Measurements from ENCODE around the gene RASL11A.

RASL11A gene

GRCh38 chr13:27258637-27259386 is 11.8 kb upstream of the RASL11A start:
- no peak overlapping the region for H3K4me3 Mint-ChIP-seq
- peaks cover 41% of the 10 kb centered on the region for H3K36me3 Mint-ChIP-seq (ENCODE audit: low read depth)
- H3K27ac Mint-ChIP-seq: peak overlapping the region; percentile 36
- H3K4me1 Mint-ChIP-seq (ENCODE audit: low read depth): peaks cover 30% of the 10 kb centered on the region
- H3K27me3 Mint-ChIP-seq (ENCODE audit: low read depth): no peaks in the 10 kb centered on the region
- H3K9me3 Mint-ChIP-seq: no peaks in the 10 kb centered on the region

- Mint-ChIP-seq H3K4me1 (ENCODE audit: low read depth) (peaks cover 23% of the 10 kb centered on the region), H3K27ac (no peak overlapping the region), H3K9me3 (no peaks in the 10 kb centered on the region), H3K27me3 (ENCODE audit: low read depth) (no peaks in the 10 kb centered on the region), H3K36me3 (ENCODE audit: low read depth) (peaks cover 33% of the 10 kb centered on the region), H3K4me3 (no peak overlapping the region)
These were observed 10.8 kb upstream of the RASL11A start for GRCh38 chr13:27259831-27260230.

- Mint-ChIP-seq H3K27me3 (ENCODE audit: low read depth) (no peaks in the 10 kb centered on the region), H3K27ac (no peak overlapping the region), H3K36me3 (ENCODE audit: low read depth) (peaks cover 27% of the 10 kb centered on the region), H3K9me3 (no peaks in the 10 kb centered on the region), H3K4me1 (ENCODE audit: low read depth) (peaks cover 21% of the 10 kb centered on the region), H3K4me3 (no peak overlapping the region)
These were observed 9.2 kb upstream of the RASL11A start for GRCh38 chr13:27261396-27261795.

DNA sequence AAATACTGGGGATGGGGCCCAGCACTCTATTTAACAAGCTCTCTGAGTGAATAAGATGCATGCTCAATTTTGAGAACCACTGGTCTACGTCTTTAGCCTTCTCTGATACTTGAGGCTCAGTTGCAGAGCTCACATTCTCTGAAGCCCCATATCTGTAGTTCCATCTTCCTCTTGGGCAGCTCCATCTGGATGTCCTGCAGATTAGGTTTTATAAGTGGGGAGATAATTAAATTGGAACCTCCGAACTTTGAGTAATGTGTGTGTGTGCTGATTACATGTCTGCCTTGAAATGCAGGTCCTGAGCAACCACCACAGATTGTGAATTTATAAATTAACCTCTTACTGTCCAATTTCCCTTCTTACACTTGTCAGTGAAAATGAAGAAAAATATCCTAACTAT is 7.2 kb upstream of the RASL11A start:
- no peak overlapping the region for H3K27ac Mint-ChIP-seq
- no peak overlapping the region for H3K4me3 Mint-ChIP-seq
- H3K4me1 Mint-ChIP-seq (ENCODE audit: low read depth): peaks cover 17% of the 10 kb centered on the region
- H3K36me3 Mint-ChIP-seq (ENCODE audit: low read depth): peaks cover 16% of the 10 kb centered on the region
- no peaks in the 10 kb centered on the region for H3K27me3 Mint-ChIP-seq (ENCODE audit: low read depth)
- H3K9me3 Mint-ChIP-seq: no peaks in the 10 kb centered on the region

DNA sequence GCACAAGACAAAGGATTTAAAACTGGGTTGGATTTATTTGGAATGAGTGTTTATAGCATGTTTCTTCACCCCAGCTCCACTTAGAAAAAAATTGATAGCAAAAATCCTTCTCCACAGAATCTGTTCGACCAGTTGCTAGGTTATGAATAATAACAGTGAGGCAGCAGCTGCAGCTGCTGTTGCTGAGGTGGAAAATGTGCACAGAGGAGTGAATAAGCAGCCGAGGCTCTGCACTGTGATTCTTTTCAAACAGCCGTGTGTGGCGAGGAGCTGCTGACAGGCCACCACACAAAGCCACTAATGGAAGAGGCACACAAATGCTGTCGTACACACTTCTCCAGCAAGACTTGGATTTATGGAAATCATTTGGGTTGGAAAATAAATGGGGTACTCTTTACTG is 6.4 kb upstream of the RASL11A start:
- H3K4me1 Mint-ChIP-seq (ENCODE audit: low read depth): peaks cover 12% of the 10 kb centered on the region
- no peaks in the 10 kb centered on the region for H3K9me3 Mint-ChIP-seq

DNA sequence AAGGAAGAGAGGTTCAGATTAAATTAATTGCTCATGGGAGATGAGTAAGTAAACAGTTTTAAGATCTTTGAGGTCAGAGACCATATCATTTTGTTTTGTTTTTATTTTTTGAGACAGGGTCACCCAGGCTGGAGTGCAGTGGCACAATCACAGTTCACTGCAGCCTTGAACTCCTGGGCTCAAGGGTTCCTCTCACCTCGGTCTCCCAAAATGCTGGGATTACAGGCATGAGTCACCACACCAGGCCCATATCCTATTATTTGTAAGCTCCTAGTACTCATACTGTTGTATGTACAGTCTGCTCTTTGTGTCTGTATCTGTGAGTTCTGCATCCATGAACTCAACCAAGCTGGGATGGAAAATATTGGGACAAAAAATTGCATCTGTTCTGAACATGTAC is 6.0 kb upstream of the RASL11A start:
- Mint-ChIP-seq H3K4me3 (no peak overlapping the region), H3K9me3 (no peaks in the 10 kb centered on the region), H3K27me3 (ENCODE audit: low read depth) (no peaks in the 10 kb centered on the region), H3K27ac (no peak overlapping the region), H3K36me3 (ENCODE audit: low read depth) (peaks cover 9% of the 10 kb centered on the region), H3K4me1 (ENCODE audit: low read depth) (peaks cover 10% of the 10 kb centered on the region)

More for the DNA sequence above, 6.4 kb upstream of the RASL11A start:
- Mint-ChIP-seq H3K4me3 (no peak overlapping the region), H3K36me3 (ENCODE audit: low read depth) (peaks cover 9% of the 10 kb centered on the region), H3K27ac (no peak overlapping the region), H3K27me3 (ENCODE audit: low read depth) (no peaks in the 10 kb centered on the region)

- peaks cover 10% of the 10 kb centered on the region for H3K4me1 Mint-ChIP-seq (ENCODE audit: low read depth)
- no peaks in the 10 kb centered on the region for H3K9me3 Mint-ChIP-seq
- H3K36me3 Mint-ChIP-seq (ENCODE audit: low read depth): peaks cover 4% of the 10 kb centered on the region
- no peak overlapping the region for H3K4me3 Mint-ChIP-seq
- no peak overlapping the region for H3K27ac Mint-ChIP-seq
- H3K27me3 Mint-ChIP-seq (ENCODE audit: low read depth): peaks cover 13% of the 10 kb centered on the region
These were observed 3.7 kb upstream of the RASL11A start for GRCh38 chr13:27266917-27267316.

- peaks cover 10% of the 10 kb centered on the region for H3K4me1 Mint-ChIP-seq (ENCODE audit: low read depth)
- no peaks in the 10 kb centered on the region for H3K9me3 Mint-ChIP-seq
- no peak overlapping the region for H3K27ac Mint-ChIP-seq
- peaks cover 16% of the 10 kb centered on the region for H3K27me3 Mint-ChIP-seq (ENCODE audit: low read depth)
- H3K4me3 Mint-ChIP-seq: no peak overlapping the region
- peaks cover 3% of the 10 kb centered on the region for H3K36me3 Mint-ChIP-seq (ENCODE audit: low read depth)
These were observed 3.0 kb upstream of the RASL11A start for GRCh38 chr13:27267596-27267995.

GRCh38 chr13:27269114-27269665 is 1.4 kb upstream of the RASL11A start:
- peaks cover 10% of the 10 kb centered on the region for H3K4me1 Mint-ChIP-seq (ENCODE audit: low read depth)
- H3K27me3 Mint-ChIP-seq (ENCODE audit: low read depth): peaks cover 27% of the 10 kb centered on the region
- no peak overlapping the region for H3K27ac Mint-ChIP-seq
- H3K9me3 Mint-ChIP-seq: no peaks in the 10 kb centered on the region
- H3K4me3 Mint-ChIP-seq: peak overlapping the region; percentile 84
- no peaks in the 10 kb centered on the region for H3K36me3 Mint-ChIP-seq (ENCODE audit: low read depth)

GRCh38 chr13:27271570-27272096 is 1.0 kb downstream of the RASL11A start:
- Mint-ChIP-seq H3K27ac (no peak overlapping the region), H3K9me3 (no peaks in the 10 kb centered on the region), H3K4me3 (peak overlapping the region; percentile 80), H3K36me3 (ENCODE audit: low read depth) (no peaks in the 10 kb centered on the region), H3K4me1 (ENCODE audit: low read depth) (peaks cover 10% of the 10 kb centered on the region), H3K27me3 (ENCODE audit: low read depth) (peaks cover 43% of the 10 kb centered on the region)

GRCh38 chr13:27273658-27274425 is 3.2 kb downstream of the RASL11A start:
- Mint-ChIP-seq H3K27ac (no peak overlapping the region), H3K27me3 (ENCODE audit: low read depth) (peaks cover 43% of the 10 kb centered on the region), H3K4me3 (no peak overlapping the region), H3K36me3 (ENCODE audit: low read depth) (no peaks in the 10 kb centered on the region), H3K9me3 (no peaks in the 10 kb centered on the region), H3K4me1 (ENCODE audit: low read depth) (peaks cover 10% of the 10 kb centered on the region)

DNA sequence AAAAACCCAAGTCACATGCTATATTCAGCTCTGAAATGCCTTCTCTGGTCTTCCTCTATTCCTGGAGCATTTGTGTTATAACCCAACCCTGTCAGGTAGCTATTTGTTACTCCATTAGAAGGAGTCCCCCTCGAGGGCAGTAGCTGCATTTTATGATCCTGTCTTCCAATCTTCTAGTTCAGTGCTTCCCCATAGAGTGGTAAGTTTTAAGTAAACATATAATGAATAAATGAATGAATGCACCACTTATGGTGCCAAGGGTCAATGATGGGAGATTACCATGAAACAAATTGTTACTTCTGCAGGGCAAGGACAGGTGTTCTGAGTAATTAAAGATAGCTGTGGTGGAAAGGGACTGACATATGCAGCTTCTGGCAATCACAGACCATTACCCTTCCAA is 4.0 kb downstream of the RASL11A start:
- Mint-ChIP-seq H3K27me3 (ENCODE audit: low read depth) (peaks cover 43% of the 10 kb centered on the region), H3K9me3 (no peaks in the 10 kb centered on the region), H3K4me3 (no peak overlapping the region), H3K36me3 (ENCODE audit: low read depth) (no peaks in the 10 kb centered on the region), H3K4me1 (ENCODE audit: low read depth) (peaks cover 10% of the 10 kb centered on the region), H3K27ac (no peak overlapping the region)

- Mint-ChIP-seq H3K36me3 (ENCODE audit: low read depth) (no peaks in the 10 kb centered on the region), H3K4me1 (ENCODE audit: low read depth) (peaks cover 6% of the 10 kb centered on the region), H3K4me3 (no peak overlapping the region), H3K27me3 (ENCODE audit: low read depth) (peaks cover 37% of the 10 kb centered on the region), H3K27ac (no peak overlapping the region), H3K9me3 (no peaks in the 10 kb centered on the region)
These were observed 5.6 kb downstream of the RASL11A start for GRCh38 chr13:27276188-27276587.

- Mint-ChIP-seq H3K27me3 (ENCODE audit: low read depth) (peaks cover 13% of the 10 kb centered on the region), H3K4me3 (no peak overlapping the region), H3K27ac (no peak overlapping the region), H3K9me3 (no peaks in the 10 kb centered on the region), H3K4me1 (ENCODE audit: low read depth) (no peaks in the 10 kb centered on the region), H3K36me3 (ENCODE audit: low read depth) (no peaks in the 10 kb centered on the region)
These were observed 8.9 kb downstream of the RASL11A start for GRCh38 chr13:27279506-27279905.

Data from T-helper 1 cell treated with Interleukin-12 subunit alpha and Interleukin-12 subunit beta and Interleukin-4 antibody, amounts not matched to agents 30 μg/mL and 1 μg/mL, for 36 hours (primary cell).